ENCODE data around the gene CRISPLD2. TPM values are rescaled to one million over a fixed set of nuclear protein-coding genes. Genes with fewer than 3 reads are reported as not detected.
"Not testable (repeated sequence)": the region's sequence is repeated elsewhere in the genome, so short reads cannot be mapped to it uniquely, and the experiment has no call there.

Gene CRISPLD2
- total RNA-seq, 1 donor: 2.2 TPM

- no peak for DNase-seq (ENCODE audit: low read depth in 2 of 3, low spot score in 2 of 3)
Measured at GRCh38 chr16:84839054-84839453, 19.3 kb downstream of the CRISPLD2 start.

DNA sequence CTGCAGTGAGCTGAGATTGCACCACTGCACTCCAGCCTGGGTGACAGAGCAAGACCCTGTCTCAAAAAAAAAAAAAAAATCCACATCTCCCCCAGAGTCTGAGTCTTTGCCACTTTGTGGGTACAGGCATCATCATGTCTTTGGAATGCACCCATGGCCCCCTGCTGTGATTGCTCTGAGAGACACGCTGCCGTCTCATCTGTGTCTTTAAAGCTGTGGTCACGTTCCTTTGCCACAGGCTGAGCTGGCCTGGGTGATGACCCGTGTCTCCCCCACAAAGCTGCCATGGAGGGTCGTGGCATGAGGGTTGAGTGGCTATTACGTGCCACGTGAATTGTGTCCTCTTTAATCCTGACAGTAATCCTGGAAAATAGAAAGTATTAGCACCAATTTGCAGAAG lies 20.2 kb downstream of the CRISPLD2 start:
- no peak for DNase-seq (ENCODE audit: low read depth in 2 of 3, low spot score in 2 of 3)

DNA sequence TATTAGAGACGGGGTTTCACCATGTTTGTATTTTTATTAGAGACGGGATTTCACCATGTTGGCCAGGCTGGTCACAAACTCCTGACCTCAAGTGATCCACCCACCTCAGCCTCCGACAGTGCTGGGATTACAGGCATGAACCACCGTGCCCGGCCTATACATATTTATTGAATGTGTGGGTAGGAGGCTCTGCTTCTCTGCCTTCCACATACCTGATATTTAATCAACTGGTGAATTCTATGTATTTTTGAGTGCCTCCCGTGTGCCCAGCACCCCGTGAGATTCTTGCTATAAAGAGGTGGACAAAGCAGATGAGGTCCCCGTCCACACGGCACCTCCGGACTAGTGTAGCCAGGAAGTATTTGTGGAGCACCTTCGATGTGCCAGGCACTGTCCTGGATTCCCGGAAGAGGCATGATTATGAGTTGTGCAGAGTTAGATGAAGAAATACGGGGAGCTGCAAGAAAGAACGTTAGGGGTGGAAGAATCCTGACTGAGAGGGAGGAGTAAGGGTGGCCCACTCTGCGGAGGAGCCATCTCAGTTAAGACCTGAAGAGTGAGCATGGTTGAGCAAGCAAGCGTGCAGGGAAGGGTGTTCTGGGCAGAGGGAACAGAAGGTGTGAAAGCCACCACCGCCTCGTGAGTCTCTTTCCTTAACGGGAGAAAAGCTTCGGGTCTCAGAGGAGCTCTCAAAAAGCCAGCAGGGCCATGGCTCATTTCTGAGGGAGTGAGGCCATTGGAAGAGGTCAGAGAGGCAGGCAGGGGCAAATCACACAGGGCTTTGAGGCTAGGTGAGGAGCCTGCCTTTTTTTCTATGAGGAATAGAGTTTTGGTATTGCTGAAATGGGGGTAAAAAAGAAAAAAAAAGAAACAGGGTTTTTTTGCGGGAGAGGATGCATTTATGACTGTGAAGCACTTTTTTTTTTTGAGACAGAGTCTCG lies 21.2 kb downstream of the CRISPLD2 start:
- DNase-seq (ENCODE audit: low read depth in 2 of 3, low spot score in 2 of 3): no peak

DNA sequence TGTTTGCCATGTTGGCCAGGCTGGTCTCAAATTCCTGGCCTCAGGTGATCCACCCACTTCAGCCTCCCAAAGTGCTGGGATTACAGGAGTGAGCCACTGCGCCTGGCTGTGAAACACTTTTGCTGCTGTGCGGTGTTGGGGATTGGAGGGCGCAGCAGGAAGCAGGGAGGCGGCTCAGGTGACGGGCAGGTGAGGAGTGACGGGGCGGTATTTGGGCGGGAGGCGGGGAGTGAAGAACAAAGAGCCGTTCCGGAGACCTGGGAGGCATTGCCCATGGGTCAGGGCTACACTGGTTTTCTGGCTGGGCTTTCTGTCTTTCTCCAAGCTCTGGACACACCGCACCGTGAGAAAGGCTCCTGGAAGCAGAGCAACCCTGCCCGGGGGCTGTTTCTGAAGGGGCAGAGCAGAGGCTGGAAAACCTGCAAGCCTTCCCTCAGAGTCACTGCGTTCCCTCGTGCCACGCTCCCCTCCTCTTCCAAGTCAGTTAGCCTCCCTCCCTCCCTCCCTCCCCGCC lies 22.1 kb downstream of the CRISPLD2 start:
- DNase-seq (ENCODE audit: low read depth in 2 of 3, low spot score in 2 of 3): no peak

DNA sequence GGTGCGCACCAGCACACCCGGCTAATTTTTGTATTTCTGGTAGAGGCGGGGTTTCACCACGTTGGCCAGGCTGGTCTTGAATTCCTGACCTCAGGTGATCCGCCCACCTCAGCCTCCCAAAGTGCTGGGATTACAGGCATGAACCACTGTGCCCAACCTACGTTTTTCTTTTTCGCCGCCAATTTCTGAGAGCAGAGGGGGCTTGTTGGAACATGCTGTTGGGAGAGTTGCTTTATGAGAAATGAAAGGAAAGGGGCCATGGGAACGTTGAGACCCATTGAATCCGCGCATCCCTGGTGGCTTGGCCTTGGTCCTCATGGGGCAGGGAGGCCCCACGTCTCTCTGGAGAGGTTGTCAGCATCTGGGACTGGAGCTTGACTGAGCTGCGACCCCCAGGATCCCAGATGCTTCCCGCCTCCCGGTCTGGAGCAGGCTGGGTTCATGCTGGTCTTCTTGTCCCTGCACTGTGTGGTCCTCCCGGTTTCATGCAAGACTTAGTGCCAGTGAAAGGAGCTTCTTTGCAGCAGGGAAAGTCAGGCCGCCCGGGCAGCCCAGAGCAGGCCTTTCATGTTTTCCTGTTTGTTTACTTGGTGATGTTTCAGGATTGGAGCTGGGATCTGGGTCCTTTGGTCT lies 22.8 kb downstream of the CRISPLD2 start:
- DNase-seq (ENCODE audit: low read depth in 2 of 3, low spot score in 2 of 3): no peak

DNA sequence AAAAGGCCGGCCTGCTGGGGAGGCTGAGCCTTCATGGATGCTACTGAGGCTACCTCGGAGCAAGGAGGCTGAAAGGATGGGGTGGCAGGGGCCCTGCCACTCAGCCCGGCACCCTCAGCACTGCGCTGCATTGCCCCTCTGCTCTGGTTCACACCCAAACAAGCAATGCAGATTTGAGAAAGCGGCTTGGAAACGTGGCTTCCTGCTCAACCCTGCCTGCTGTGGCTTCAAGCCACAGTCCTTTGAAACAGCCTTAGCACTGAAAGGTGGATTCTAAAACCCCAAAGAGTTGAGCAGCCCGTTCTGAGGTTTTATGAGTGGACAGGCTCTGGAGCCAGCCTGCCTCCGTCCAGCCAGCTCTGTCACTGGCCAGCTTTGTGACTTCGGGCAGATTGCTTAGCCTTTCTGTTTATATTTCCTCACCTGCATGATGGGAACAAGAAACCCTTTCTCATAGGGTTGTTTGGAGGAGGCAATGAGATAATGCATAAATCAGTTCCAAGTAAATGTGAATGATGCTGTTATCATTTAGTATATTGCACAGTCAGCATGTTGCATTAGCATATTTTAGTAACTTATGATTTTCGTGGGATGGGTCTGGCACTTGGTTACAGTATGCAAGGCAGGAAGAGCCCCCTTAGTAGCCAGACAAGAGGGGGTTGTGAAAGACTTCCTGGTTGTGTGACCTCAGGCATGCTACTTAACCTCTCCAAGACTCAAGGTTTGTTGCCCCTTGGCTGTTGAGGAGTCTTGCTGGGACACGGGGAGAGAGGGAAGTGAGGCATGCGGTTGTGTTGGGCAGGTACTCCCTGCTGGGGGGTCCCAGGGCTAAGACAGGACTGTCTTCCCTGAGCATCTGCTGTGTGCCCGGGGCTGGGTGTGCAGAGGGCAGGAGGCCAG lies 23.6 kb downstream of the CRISPLD2 start:
- no peak for DNase-seq (ENCODE audit: low read depth in 2 of 3, low spot score in 2 of 3)

- DNase-seq (ENCODE audit: low read depth in 2 of 3, low spot score in 2 of 3): no peak
Measured at GRCh38 chr16:84844049-84844350, 24.2 kb downstream of the CRISPLD2 start.

DNA sequence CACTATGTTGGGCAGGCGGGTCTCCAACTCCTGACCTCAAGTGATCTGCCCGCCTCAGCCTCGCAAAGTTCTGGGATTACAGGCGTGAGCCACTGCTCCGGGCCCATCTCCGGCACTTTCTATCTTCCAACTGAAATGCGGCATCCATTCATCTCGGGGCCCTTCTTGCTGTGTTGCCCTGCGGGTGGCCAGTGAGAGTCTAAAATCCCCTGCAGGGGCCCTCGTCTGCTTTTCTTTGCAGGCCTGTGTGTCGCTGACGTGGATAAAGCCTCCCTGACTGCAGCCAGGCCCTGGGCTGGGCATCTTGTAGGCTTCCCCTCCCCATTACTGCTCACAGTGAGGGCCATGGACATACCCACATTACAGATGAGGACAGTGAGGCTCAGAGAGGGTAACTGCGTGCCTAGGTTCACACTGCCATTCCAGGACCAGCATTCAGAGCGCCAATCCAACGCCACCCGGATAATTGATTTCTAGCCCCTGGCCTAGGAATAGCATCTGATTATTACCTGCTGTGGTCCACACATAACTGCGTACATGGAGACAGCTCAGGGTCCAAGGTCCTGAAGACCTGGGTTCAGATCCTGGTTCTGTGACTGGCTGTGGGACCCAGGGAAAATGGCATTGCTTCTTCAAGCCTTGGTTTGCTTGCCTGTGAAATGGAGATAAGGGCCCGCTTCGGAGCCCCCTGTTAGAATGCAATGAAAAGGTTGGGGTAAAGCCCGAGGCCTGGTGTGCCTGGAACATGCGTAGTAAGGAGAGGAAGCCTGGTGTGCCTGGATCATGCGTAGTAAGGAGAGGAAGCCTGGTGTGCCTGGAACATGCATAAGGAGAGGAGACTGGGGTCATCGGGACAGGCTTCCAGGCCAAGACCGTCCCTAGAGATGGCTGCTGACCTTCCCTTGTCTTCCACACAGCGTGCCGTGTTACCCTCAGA lies 25.0 kb downstream of the CRISPLD2 start:
- no peak for DNase-seq (ENCODE audit: low read depth in 2 of 3, low spot score in 2 of 3)

DNA sequence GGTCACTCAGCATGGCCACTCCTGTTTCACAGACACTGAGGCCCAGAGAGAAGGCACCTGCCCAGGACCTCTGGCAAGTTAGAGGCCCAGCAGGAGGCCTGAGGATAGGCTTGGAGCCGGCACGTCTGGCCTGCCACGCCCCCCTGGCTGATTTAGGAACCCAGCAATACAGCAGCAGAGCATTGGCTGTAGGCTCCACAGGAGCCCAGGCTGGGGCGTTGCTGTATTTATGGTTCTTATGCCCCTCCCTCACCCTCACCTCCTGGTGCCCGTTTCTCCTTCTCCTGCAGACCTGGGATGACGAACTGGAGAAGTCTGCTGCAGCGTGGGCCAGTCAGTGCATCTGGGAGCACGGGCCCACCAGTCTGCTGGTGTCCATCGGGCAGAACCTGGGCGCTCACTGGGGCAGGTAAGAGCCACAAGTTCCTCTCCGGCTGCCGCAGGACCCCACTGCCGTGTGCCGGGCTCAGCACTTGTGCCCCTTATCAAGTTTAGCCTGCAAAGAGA lies 25.8 kb downstream of the CRISPLD2 start:
- no peak for DNase-seq (ENCODE audit: low read depth in 2 of 3, low spot score in 2 of 3)

GRCh38 chr16:84847564-84848355 lies 28.0 kb downstream of the CRISPLD2 start:
- no peak for DNase-seq (ENCODE audit: low read depth in 2 of 3, low spot score in 2 of 3)

DNA sequence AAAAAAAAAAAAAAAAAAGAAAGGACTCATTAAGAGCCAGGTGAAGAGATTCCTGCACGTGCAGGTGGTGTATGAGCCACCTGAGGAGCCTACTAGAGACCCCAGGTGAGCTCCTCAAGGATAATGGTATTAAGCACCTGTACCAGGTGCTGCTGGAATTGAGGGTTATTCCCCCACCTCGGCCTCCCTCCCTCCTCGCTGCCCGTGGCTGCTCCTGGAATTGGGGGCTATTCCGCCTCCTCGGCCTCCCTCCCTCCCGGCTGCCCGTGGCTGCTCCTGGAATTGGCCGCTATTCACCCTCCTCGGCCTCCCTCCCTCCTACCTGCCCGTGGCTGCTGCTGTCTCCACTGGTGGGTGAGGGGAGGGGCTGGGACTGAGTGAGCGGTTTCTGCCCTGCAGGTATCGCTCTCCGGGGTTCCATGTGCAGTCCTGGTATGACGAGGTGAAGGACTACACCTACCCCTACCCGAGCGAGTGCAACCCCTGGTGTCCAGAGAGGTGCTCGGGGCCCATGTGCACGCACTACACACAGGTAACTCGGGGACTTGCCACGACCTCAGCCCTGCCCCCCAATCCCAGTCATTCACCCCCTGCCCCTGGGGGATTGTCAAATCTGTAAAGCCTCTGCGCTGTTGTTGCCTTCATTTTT lies 29.3 kb downstream of the CRISPLD2 start:
- DNase-seq (ENCODE audit: low read depth in 2 of 3, low spot score in 2 of 3): no peak

DNA sequence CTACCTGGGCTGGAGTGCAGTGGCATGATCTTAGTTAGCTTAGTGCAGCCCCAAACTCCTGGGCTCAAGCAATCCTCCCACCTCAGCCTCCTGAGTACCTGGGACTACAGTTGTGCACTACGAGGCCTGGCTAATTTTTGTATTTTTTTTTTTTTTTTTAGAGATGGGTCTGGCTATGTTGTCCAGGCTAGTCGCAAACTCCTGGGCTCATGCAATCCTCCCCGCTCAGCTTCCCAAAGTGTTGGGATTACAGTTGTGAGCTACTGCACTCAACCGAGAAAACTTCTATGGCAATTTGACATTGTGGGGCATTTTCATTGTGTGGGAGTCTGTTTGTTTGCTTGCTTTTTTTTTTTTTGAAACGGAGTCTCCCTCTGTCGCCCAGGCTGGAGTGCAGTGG lies 30.0 kb downstream of the CRISPLD2 start:
- no peak for DNase-seq (ENCODE audit: low read depth in 2 of 3, low spot score in 2 of 3)

DNA sequence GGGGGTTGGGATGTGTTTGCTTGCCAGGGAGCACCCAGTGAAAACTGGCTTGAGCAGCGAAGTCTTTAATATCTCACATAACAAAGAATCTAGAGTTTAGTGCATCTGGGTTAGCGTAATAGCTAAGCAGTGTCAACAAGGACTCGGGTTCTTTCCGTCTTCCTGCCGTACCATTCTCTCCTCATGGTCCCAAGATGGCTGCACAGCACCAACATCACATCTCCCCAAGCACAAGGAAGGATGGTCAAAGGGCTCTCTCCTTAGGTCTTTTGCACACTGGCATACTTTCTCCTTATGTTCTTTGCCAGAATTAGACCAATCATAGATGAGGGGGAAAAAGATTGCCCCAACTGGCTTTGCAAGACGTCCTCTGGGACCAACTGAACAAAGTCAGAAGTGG lies 30.9 kb downstream of the CRISPLD2 start:
- DNase-seq (ENCODE audit: low read depth in 2 of 3, low spot score in 2 of 3): no peak

DNA sequence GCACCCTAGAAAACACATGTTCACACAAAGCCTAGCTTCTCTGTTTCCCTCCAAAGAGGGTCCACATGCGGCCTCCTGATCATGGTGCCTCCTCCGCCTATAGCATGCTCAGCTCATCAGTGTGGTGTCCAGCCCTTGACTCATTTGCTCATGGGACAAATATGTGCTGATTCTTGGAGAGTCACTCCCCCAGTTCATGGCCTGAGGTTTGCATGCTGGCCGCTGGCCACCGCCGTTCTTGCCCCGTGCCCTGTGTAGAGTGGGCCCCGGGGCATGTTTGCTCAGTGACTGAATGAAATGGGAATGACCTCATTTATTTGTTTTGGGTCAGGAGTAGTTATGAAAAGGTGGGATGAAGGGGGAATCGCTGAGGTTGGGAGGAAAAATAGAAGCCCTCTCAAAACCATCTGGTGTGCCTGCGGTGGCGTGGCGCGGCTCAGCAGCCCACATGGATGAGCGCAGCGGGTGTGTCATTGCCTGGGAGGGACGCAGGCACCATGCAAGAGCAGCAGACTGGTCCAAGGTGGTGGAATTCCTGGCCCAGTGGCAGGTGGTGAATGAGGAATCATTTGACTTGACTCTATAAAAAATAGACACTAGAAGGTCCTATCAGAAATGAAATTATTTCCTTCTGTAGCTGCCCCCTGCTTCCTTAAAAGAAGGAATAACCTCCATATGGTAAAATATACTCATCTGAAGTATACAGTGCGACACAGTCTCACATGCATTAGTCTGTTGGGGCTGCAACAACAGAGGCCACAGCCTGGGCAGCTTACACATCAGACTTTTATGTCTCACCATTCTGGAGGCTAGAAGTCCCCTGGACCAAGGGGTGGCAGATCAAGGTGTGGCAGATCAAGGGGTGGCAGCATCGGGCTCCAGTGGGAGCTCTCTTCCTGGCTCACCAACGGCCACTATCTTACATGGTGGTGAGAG lies 31.7 kb downstream of the CRISPLD2 start:
- no peak for DNase-seq (ENCODE audit: low read depth in 2 of 3, low spot score in 2 of 3)

DNA sequence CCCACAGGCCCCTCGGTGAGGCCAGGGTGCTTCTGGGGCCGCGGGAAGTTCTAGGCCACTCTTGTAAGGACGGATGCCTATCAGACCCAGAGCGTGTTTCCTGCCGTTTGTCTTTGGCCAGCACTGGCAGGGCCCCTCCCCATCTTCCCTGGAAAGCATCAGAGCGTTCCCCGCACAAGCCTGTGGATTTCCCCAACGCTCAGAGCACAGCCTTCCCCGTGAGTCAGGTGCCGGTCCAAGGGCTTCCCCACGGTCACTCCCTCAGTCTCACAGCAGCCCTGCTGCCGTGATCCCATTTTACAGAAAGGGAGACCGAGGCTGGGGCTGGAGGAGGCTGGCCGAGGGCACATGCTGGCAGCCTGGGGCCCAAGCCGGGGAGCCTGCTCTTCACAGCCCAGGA lies 33.7 kb downstream of the CRISPLD2 start:
- no peak for DNase-seq (ENCODE audit: low read depth in 2 of 3, low spot score in 2 of 3)

DNA sequence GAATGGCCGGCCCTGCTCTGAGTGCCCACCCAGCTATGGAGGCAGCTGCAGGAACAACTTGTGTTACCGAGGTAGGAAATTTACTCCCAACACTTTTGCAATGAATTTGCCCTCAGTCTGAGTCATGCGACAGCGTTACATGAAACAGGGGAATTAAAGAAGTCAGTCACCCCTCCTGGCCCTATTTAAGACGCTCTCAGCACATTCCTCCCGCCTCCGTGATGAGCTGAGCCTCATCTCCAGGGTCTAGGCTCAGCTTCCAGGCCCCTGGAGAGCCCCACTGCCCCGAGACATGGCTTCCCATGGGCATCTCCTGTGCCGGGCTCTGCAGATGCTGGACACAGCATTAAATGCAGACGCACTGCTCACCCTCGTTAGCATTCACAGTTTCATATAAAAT lies 35.0 kb downstream of the CRISPLD2 start:
- no peak for DNase-seq (ENCODE audit: low read depth in 2 of 3, low spot score in 2 of 3)

GRCh38 chr16:84855435-84856202 lies 35.8 kb downstream of the CRISPLD2 start:
- DNase-seq (ENCODE audit: low read depth in 2 of 3, low spot score in 2 of 3): not testable (repeated sequence)

Measured in hematopoietic multipotent progenitor cell (in vitro differentiated cells).